H1 (cell line): ENCODE measurements around the gene RPLP2. TPM values are rescaled to one million over a fixed set of nuclear protein-coding genes. Genes with fewer than 3 reads are reported as not detected.

Experiments
- CTCF ChIA-PET: fragments of 300-600 bp; sonication (Branson Sonifier 250); formaldehyde crosslinking; loops from one replicate; lab custom pipeline; 2021; ENCODE audit not compliant: partially characterized antibody; lab: Charles Lee
- POLR2A ChIA-PET: fragments of 300-600 bp; sonication (Branson Sonifier 250); formaldehyde crosslinking; loops from one replicate; lab custom pipeline; 2021; ENCODE audit warnings: inconsistent platforms; ENCODE audit not compliant: partially characterized antibody; lab: Charles Lee
- DNase-seq, 2 experiments: peaks; one replicate each; pipeline versions ENCODE4 v3.0.0 to v3.0.0-alpha.2; 2010 to 2022; ENCODE audit warnings: low spot score in 2 of 2, low read depth in 1 of 2, mixed read lengths in 1 of 2
- FAIRE-seq: peaks from 2 replicates; lab custom pipeline; 2011; peaks lifted over from hg19 to GRCh38; lab: Jason Lieb, UNC
- H2AFZ ChIP-seq: 2 replicates; pipeline ENCODE4 v1.8.1; 2012; ENCODE audit warnings: low read length, inconsistent platforms
- H2AK5ac ChIP-seq: 2 replicates; pipeline ENCODE4 v1.6.1; 2013; ENCODE audit warnings: low read depth, low read length
- H2BK120ac ChIP-seq: replicated peaks from 2 replicates; pipeline ENCODE3; 2013; ENCODE audit warnings: low read depth, low read length, inconsistent platforms
- H2BK12ac ChIP-seq: 2 replicates; pipeline ENCODE4 v1.6.1; 2013; ENCODE audit warnings: low read depth, low read length
- H2BK15ac ChIP-seq: 2 replicates; pipeline ENCODE4 v1.6.1; 2013; ENCODE audit warnings: low read length
- H2BK20ac ChIP-seq: 2 replicates; pipeline ENCODE4 v1.6.1; 2013; ENCODE audit warnings: low read length
- H2BK5ac ChIP-seq: 2 replicates; pipeline ENCODE4 v1.6.1; 2013; ENCODE audit warnings: low read depth, low read length
- H3K14ac ChIP-seq: 2 replicates; pipeline ENCODE4 v1.6.1; 2013; ENCODE audit warnings: inconsistent platforms; ENCODE audit not compliant: insufficient read length
- H3K18ac ChIP-seq: 2 replicates; pipeline ENCODE4 v1.6.1; 2013; ENCODE audit warnings: low read length; ENCODE audit errors: extremely low read depth
- H3K23ac ChIP-seq: 2 replicates; pipeline ENCODE4 v1.6.1; 2013; ENCODE audit warnings: inconsistent platforms; ENCODE audit not compliant: insufficient read length
- H3K23me2 ChIP-seq: 2 replicates; pipeline ENCODE4 v1.6.1; 2013; ENCODE audit warnings: low read depth, low read length
- H3K27ac ChIP-seq: 2 replicates; pipeline ENCODE4 v1.6.1; 2011; ENCODE audit warnings: low read depth, low read length, inconsistent platforms
- H3K27me3 ChIP-seq, 4 experiments: replicated peaks in 1 of 4; 1 replicate in 1 of 4; 2 replicates in 3 of 4; pipeline versions ENCODE4 v1.6.1 to v1.8.1; 2011 to 2013; ENCODE audit warnings: low read length in 3 of 4, mild to moderate bottlenecking in 3 of 4, inconsistent platforms in 2 of 4, mixed read lengths in 2 of 4, moderate library complexity in 1 of 4; ENCODE audit not compliant: control insufficient read depth in 3 of 4, insufficient read depth in 3 of 4; ENCODE audit errors: extremely low read depth in 1 of 4
- H3K36me3 ChIP-seq, 4 experiments: 2 replicates each; pipeline versions ENCODE4 v1.6.1 to v1.8.1; 2011 to 2013; ENCODE audit warnings: mild to moderate bottlenecking in 4 of 4, low read length in 3 of 4, moderate library complexity in 2 of 4, control low read depth in 1 of 4, inconsistent platforms in 1 of 4; ENCODE audit not compliant: insufficient read depth in 4 of 4, control insufficient read depth in 2 of 4
- H3K4ac ChIP-seq: replicated peaks from 2 replicates; pipeline ENCODE3; 2013; ENCODE audit warnings: low read length, low read depth, mixed read lengths, inconsistent platforms; ENCODE audit not compliant: insufficient read length
- H3K4me1 ChIP-seq, 4 experiments: replicated peaks in 1 of 4; 1 replicate in 1 of 4; 2 replicates in 3 of 4; pipeline versions ENCODE4 v1.6.1 to v1.8.1; 2011 to 2013; ENCODE audit warnings: low read length in 3 of 4, inconsistent platforms in 2 of 4, mixed read lengths in 1 of 4; ENCODE audit not compliant: insufficient read depth in 4 of 4, control insufficient read depth in 3 of 4
- H3K4me2 ChIP-seq, 2 experiments: 2 replicates each; pipeline versions ENCODE4 v1.6.1 to v1.8.1; 2011 to 2013; ENCODE audit warnings: low read depth in 2 of 2, low read length in 2 of 2, control low read depth in 1 of 2, inconsistent platforms in 1 of 2, mild to moderate bottlenecking in 1 of 2; ENCODE audit not compliant: insufficient read depth in 1 of 2
- H3K4me3 ChIP-seq, 4 experiments: fragments of 200-600, 300-600 bp in 1 of 4; sonication (generic), shearing (Covaris generic), sonication (Bioruptor Twin) in 1 of 4; 2 replicates each; pipeline versions ENCODE4 v1.5.1 to v1.8.1; 2011 to 2016; ENCODE audit warnings: low read length in 4 of 4, low read depth in 3 of 4, control low read depth in 2 of 4, inconsistent platforms in 2 of 4, mild to moderate bottlenecking in 2 of 4, mixed read lengths in 1 of 4, moderate library complexity in 1 of 4; ENCODE audit not compliant: insufficient read depth in 2 of 4; ENCODE audit errors: extremely low read depth in 1 of 4
- H3K56ac ChIP-seq: replicated peaks from 2 replicates; pipeline ENCODE3; 2013; ENCODE audit warnings: low read depth, mild to moderate bottlenecking, mixed read lengths, low read length, inconsistent platforms; ENCODE audit not compliant: insufficient read length
- H3K79me1 ChIP-seq: 2 replicates; pipeline ENCODE4 v1.6.1; 2013; ENCODE audit warnings: low read depth, low read length, control low read depth
- H3K79me2 ChIP-seq, 2 experiments: 2 replicates each; pipeline versions ENCODE4 v1.6.1 to v1.8.1; 2012 to 2013; ENCODE audit warnings: low read length in 2 of 2, mild to moderate bottlenecking in 2 of 2, inconsistent platforms in 1 of 2; ENCODE audit not compliant: insufficient read depth in 2 of 2, control insufficient read depth in 1 of 2
- H3K9ac ChIP-seq, 4 experiments: replicated peaks in 1 of 4; 1 replicate in 1 of 4; 2 replicates in 3 of 4; pipeline versions ENCODE4 v1.6.1 to v1.8.1; 2011 to 2013; ENCODE audit warnings: low read depth in 3 of 4, low read length in 3 of 4, control low read depth in 2 of 4, mild to moderate bottlenecking in 2 of 4, moderate library complexity in 2 of 4, inconsistent platforms in 1 of 4; ENCODE audit errors: extremely low read depth in 1 of 4
- H3K9me3 ChIP-seq, 2 experiments: 2 replicates each; pipeline versions ENCODE4 v1.6.1 to v1.8.1; 2012 to 2013; ENCODE audit warnings: mild to moderate bottlenecking in 2 of 2, moderate library complexity in 2 of 2, control low read depth in 1 of 2, inconsistent platforms in 1 of 2, low read depth in 1 of 2, low read length in 1 of 2, mixed read lengths in 1 of 2; ENCODE audit not compliant: insufficient read depth in 2 of 2
- H4K20me1 ChIP-seq, 2 experiments: replicated peaks in 1 of 2; 2 replicates each; pipeline versions ENCODE3 to v1.8.1; 2011 to 2013; ENCODE audit warnings: inconsistent platforms in 2 of 2, low read length in 2 of 2, mild to moderate bottlenecking in 1 of 2; ENCODE audit not compliant: insufficient read depth in 2 of 2, control insufficient read depth in 1 of 2
- H4K5ac ChIP-seq: 2 replicates; pipeline ENCODE4 v1.6.1; 2013; ENCODE audit warnings: low read length, low read depth, mixed read lengths, inconsistent platforms; ENCODE audit not compliant: insufficient read length
- H4K8ac ChIP-seq: 2 replicates; pipeline ENCODE4 v1.8.0; 2013; ENCODE audit warnings: mild to moderate bottlenecking, moderate library complexity, low read length, inconsistent platforms; ENCODE audit not compliant: insufficient read depth; ENCODE audit errors: extremely low read depth
- H4K91ac ChIP-seq: replicated peaks from 2 replicates; pipeline ENCODE3; 2013; ENCODE audit warnings: low read length, mixed read lengths, inconsistent platforms; ENCODE audit not compliant: insufficient read length
- FOSL1 ChIP-seq: IDR thresholded peaks from 2 replicates; pipeline ENCODE4 v1.6.1; 2011; ENCODE audit warnings: mild to moderate bottlenecking, low read depth, low read length, moderate library complexity; ENCODE audit not compliant: insufficient read depth
- RXRA ChIP-seq: IDR thresholded peaks from 2 replicates; pipeline ENCODE4 v1.6.1; 2011; ENCODE audit warnings: low read depth, mild to moderate bottlenecking, low read length, moderate library complexity; ENCODE audit not compliant: insufficient read depth
- TEAD4 ChIP-seq: IDR thresholded peaks from 2 replicates; pipeline ENCODE4 v1.6.1; 2012; ENCODE audit warnings: low read depth, low read length, inconsistent platforms, mixed read lengths
- WGBS, 2 experiments: shearing (Covaris generic) in 1 of 2; methylation state at CpG; one replicate each; pipeline versions ENCODE4 v1.1.6 to v1.1.7; 2013 to 2015; ENCODE audit warnings: low lambda C conversion rate in 2 of 2, mixed read lengths in 2 of 2, inconsistent platforms in 1 of 2, low coverage in 1 of 2, missing lambda C conversion rate in 1 of 2; ENCODE audit not compliant: insufficient replicate concordance in 2 of 2, insufficient coverage in 1 of 2, insufficient read length in 1 of 2; ENCODE audit errors: extremely low coverage in 1 of 2, missing lambda C conversion rate in 1 of 2; 5-methylcytosine and 5-hydroxymethylcytosine counted together
- polyA plus RNA-seq, 7 experiments: library from polyadenylated mRNA; depleted of rRNA in 3 of 7; stranded (reverse) in 5 of 7; unstranded in 2 of 7; fragments of >200 nt in 5 of 7; fragments of 200-250 nt in 2 of 7; gene quantifications; 1 replicate in 5 of 7; 2 replicates in 1 of 7; 4 replicates in 1 of 7; pipeline versions ENCODE4 v1.2.1 to v1.2.3, GENCODE V29; 2011 to 2013; ENCODE audit warnings: missing spikeins in 2 of 7, mixed read lengths in 2 of 7
- total RNA-seq: library from RNA; stranded (reverse); fragmentation: NEBNext Ultra II Directional; extraction: Animal tissue kit (Norgen Biotek cat#: 25700); gene quantifications from 2 replicates; pipeline ENCODE4 v1.2.1, GENCODE V29; 2021
- TF ChIP-seq, protein P1 (sequence below), 3 experiments: IDR thresholded peaks; 1 replicate in 2 of 3; 2 replicates in 1 of 3; pipeline versions ENCODE4 v1.5.1 to v1.6.1; 2011; ENCODE audit warnings: low read length in 3 of 3, mild to moderate bottlenecking in 3 of 3, inconsistent platforms in 2 of 3, low read depth in 1 of 3, moderate library complexity in 1 of 3; ENCODE audit not compliant: insufficient read depth in 1 of 3; ENCODE audit errors: control extremely low read depth in 1 of 3

The RPLP2 gene
- total and polyA plus RNA-seq, 2 of the 8 experiments (the other 6 are each of a cell fraction or from before 2014, with no cell fraction given) = 1,789 to 2,106 TPM

DNA sequence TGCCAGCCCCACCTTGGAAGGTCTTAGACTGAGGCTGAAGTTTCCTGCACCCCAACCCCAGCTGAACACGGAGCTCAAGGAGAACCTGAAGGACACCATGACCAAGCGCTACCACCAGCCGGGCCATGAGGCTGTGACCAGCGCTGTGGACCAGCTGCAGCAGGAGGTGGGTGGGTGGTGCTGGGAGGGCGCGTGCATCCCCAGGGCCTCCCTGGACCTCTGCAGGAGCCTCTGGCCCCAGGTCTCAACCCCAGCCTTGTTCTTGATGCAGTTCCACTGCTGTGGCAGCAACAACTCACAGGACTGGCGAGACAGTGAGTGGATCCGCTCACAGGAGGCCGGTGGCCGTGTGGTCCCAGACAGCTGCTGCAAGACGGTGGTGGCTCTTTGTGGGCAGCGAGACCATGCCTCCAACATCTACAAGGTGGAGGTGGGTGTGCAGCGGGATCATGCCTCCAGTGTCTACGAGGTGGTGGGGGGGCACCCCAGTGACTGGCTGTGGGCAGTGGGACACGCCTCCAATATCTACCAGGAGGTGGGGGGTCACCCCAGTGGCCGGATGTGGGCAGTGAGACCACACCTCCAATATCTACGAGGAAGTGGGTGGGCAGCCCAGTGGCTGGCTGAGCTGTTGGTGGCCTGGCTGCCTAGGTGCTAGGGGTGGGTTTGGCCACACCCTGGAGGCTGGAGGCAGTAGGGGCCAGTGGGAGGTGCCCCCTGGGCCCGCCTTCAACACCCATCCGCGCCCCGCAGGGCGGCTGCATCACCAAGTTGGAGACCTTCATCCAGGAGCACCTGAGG lies 27.6 kb downstream of the RPLP2 start:
- Histone ChIP-seq H2AFZ (no peak overlapping the region), H3K4ac (peak overlapping the region; percentile 53), H3K23ac (no peak overlapping the region), H3K56ac (no peak overlapping the region), H3K4me2 (no peak overlapping the region), H3K14ac (no peak overlapping the region), H3K79me2 (peaks cover 0 to 15% of the 10 kb centered on the region in 2 experiments; a peak in 2 of 4 replicates), H3K9ac (no peak overlapping the region), H2BK5ac (peak overlapping the region; percentile 7; the same call in 1 of the 2 replicates), H2BK120ac (no peak overlapping the region), H3K18ac (no peak overlapping the region), H4K91ac (no peak overlapping the region), H3K27me3 (peaks cover 0 to under 1% (median under 1%) of the 10 kb centered on the region in 4 experiments; a peak in 2 of 7 replicates), H3K36me3 (peaks cover 10 to 30% (median 24%) of the 10 kb centered on the region in 4 experiments; a peak in 7 of 8 replicates), H2BK20ac (no peak overlapping the region), H4K20me1 (peaks cover 3 to 40% of the 10 kb centered on the region in 2 experiments), H3K9me3 (no peaks in the 10 kb centered on the region), H3K23me2 (peaks cover 15% of the 10 kb centered on the region; the same call in 1 of the 2 replicates), H3K4me1 (peaks cover 0 to 23% (median 17%) of the 10 kb centered on the region in 4 experiments; a peak in 6 of 7 replicates), H3K79me1 (peaks cover 9% of the 10 kb centered on the region; the same call in 1 of the 2 replicates), H2BK15ac (no peak overlapping the region), H2AK5ac (no peak overlapping the region), H4K5ac (no peak overlapping the region), H3K4me3 (no peak overlapping the region), H4K8ac (peak overlapping the region; percentile 5; the same call in 1 of the 2 replicates), H2BK12ac (no peak overlapping the region), H3K27ac (no peak overlapping the region)
- ChIA-PET POLR2A (interaction anchor here (0.6 to 53.0 kb wide), 6 partner anchors 7 to 322 kb away, joined by 3 to 1917 read pairs (median 119); partner anchors contain the start of genes CD151, CEND1, CRACR2B and GATD1), CTCF (interaction anchor here (0.5 to 5.2 kb wide), 15 partner anchors 9 to 706 kb away, joined by 3 to 26 read pairs (median 5); partner anchors contain the start of genes CRACR2B and PNPLA2)
- TF ChIP-seq RXRA (no peak), TEAD4 (no peak), FOSL1 (no peak)
- TF ChIP-seq, protein P1, sequence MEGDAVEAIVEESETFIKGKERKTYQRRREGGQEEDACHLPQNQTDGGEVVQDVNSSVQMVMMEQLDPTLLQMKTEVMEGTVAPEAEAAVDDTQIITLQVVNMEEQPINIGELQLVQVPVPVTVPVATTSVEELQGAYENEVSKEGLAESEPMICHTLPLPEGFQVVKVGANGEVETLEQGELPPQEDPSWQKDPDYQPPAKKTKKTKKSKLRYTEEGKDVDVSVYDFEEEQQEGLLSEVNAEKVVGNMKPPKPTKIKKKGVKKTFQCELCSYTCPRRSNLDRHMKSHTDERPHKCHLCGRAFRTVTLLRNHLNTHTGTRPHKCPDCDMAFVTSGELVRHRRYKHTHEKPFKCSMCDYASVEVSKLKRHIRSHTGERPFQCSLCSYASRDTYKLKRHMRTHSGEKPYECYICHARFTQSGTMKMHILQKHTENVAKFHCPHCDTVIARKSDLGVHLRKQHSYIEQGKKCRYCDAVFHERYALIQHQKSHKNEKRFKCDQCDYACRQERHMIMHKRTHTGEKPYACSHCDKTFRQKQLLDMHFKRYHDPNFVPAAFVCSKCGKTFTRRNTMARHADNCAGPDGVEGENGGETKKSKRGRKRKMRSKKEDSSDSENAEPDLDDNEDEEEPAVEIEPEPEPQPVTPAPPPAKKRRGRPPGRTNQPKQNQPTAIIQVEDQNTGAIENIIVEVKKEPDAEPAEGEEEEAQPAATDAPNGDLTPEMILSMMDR (IDR thresholded peaks at IDR 0.05; ENCODE audit: control extremely low read depth in 1 of 3, insufficient read depth in 1 of 3, low read depth in 1 of 3, low read length in 3 of 3) = no peak
- 92% methylated on average over 22 of the region's 22 CpGs; no CpG with 5 or more reads in 1 of the 2 experiments for WGBS, 2 experiments
- no peak for DNase-seq
- no peak for FAIRE-seq
